GM18519 (cell line): ENCODE data around the gene APBB2.

Experiments used
- ATAC-seq: cut with Tn5 transposase; IDR thresholded peaks from one replicate; pipeline ENCODE4 v1.9.1; 2021; ENCODE audit warnings: mild to moderate bottlenecking, moderate library complexity; ENCODE audit not compliant: unreplicated experiment, low FRiP score

Gene APBB2

DNA sequence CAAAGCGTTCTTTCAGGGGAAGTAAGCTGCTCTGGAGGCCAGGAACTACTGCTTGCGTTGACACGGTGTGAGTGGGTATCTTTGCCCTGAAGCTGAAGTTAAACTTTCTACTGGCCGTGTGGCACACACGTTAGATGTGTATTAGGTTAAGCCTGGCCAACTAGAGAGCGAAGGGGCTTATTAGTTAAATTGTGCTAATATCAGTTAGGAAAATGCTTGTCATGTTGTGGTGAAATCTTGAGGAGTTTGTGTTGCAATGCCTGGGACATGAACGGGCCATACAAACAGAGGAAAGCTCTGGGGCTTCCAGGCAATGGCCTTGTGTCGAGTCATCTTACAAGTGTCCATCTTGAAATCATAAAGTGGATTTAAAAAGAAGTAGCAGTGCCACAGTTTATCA, 402.0 kb downstream of the APBB2 start:
- ATAC-seq = no peak

- ATAC-seq = no peak
Observed at GRCh38 chr4:40811956-40812355, 402.4 kb downstream of the APBB2 start.

GRCh38 chr4:40808926-40809457, 405.4 kb downstream of the APBB2 start:
- ATAC-seq = no peak

GRCh38 chr4:40804598-40804997, 409.7 kb downstream of the APBB2 start:
- ATAC-seq = no peak

DNA sequence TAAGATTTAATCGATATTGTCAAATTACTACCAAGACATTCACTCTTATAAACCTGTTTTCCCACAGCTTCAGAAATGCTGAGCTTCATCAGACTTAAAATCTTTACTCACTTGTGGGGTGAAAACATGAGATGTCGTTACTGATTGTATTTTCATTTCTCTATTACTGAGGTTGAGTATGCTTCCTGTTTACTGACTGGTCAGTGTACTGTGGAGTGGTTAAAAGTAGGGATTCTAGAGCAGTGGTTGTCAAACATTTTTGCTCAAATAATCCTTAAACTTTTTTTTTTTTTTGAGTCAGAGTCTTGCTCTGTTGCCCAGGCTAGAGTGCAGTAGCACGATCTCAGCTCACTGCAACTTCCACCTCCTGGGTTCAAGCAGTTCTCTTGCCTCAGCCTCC, 414.3 kb downstream of the APBB2 start:
- ATAC-seq = peak; percentile 68

- ATAC-seq = no peak
Observed at GRCh38 chr4:40789771-40790170, 424.6 kb downstream of the APBB2 start.

DNA sequence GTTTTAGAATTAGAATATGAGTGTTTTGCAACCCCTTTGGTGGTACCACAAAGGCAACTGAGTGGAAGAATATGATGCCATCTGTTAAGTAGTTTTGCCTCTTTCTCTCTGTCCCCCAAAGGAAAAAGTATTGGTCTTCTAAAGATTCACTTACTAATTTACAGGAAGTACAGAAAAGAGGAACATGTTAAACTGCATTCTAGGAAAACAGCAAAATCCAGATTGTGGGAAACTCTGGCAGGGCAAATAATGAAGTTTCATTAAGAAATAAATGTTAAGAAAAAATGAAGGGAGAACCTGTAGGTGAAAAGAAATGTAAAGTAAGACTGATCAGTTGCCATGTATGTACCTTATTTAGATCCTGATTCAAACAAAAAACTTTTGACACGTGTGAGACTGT, 425.3 kb downstream of the APBB2 start:
- ATAC-seq = no peak

GRCh38 chr4:40788331-40788730, 426.0 kb downstream of the APBB2 start:
- no peak for ATAC-seq

DNA sequence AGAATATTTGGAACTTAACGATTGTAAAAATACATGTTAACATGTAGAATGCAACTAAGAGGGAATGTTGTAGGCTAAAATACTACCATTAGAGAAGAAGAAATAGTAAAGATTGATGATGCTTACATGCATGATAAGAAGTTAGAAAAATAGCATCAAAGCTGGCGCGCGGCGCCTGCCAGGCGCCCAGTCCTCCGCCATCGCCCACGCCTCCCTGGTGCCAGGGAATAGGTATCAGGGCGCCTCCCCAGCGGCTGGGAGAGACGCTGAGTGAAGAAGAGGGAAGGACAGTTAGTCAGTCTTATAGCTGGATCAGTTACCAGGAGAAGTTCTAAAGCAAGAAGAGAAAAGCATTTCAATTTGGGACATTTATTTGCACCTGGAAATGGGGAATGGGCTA, 428.6 kb downstream of the APBB2 start:
- ATAC-seq = no peak

- no peak for ATAC-seq
Observed at GRCh38 chr4:40782876-40783275, 431.5 kb downstream of the APBB2 start.

DNA sequence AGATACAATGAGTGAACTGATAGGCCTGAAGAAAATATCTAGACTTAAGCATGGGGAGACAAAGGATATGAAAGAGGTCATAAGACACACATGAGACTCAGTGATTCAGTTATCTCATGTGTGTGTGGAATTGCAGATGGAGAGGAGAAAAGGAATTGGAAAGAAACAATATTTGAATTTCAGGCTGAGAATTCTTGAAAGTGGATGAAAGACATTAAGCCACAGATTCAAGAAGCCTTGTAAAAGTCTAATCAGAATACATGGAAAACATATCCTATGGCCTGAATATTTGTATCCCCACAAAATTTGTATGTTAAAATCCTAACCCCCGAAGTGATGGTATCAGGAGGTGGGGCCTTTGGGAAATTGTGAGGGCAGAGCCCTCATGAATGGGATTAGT, 436.3 kb downstream of the APBB2 start:
- no peak for ATAC-seq

DNA sequence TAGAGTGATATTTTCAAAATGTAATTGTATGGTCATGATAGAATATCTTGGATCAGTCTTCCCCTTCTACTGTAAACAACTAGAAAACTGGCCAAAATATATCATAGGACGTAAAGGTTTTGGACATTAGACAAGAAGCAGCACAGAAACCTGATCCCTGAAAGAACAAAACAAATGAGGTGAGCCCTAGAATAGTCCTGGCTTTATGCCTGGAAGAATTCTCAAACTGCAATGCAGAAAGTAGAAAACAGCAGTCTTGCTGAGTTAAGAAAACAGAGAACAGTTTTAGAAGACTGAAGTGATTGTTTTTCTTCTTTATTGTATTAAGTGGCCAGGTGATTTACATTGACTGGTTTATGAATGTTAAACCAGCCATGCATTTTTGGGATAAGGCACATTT, 445.1 kb downstream of the APBB2 start:
- ATAC-seq = no peak

- peak; percentile 98 for ATAC-seq
Observed at GRCh38 chr4:40763228-40763716, 451.1 kb downstream of the APBB2 start.
